ENCODE results near the gene BORA. TPM values are rescaled to one million over a fixed set of nuclear protein-coding genes. Genes with fewer than 3 reads are reported as not detected.

Gene BORA
- total and polyA plus RNA-seq, 10 of the 15 experiments (the other 5 are each of a cell fraction or from before 2014, with no cell fraction given), result 15.1 to 38.7 (median 23.2) TPM

- TF ChIP-seq POLR2A (IDR thresholded peaks at IDR 0.05; ENCODE audit: low read depth, low read length) (no peak), PKNOX1 (IDR thresholded peaks at IDR 0.05) (peak; percentile 85)
Measured at GRCh38 chr13:72728290-72728605, 525 bp downstream of the BORA start (continued).

- WGBS (ENCODE audit: insufficient coverage, insufficient replicate concordance, low lambda C conversion rate, missing lambda C conversion rate), result 100% methylated on average over 3 of the region's 3 CpGs
- H3K4me1 ChIP-seq (ENCODE audit: control insufficient read depth, insufficient read depth, low read length), result no peaks in the 10 kb centered on the region
- ATAC-seq (peak; percentile 12; the same call in 1 of the 3 replicates), FAIRE-seq (no peak), DNase-seq (ENCODE audit: low read depth, low spot score) (no peak)
- no peaks in the 10 kb centered on the region for H4K20me1 ChIP-seq (ENCODE audit: control insufficient read depth, insufficient read depth)
- no peak overlapping the region for H3K4me3 ChIP-seq
- in situ Hi-C loops (cut with MboI), result no loop called here
- H2AFZ ChIP-seq (ENCODE audit: control insufficient read depth, low read depth, low read length), result no peak overlapping the region
- CTCF ChIA-PET, result no interaction called here
- H3K4me2 ChIP-seq (ENCODE audit: control insufficient read depth, insufficient read depth), result no peak overlapping the region
- POLR2A ChIA-PET, result interaction anchor here (0.6 kb wide), 2 partner anchors 15 to 50 kb away, joined by 3 read pairs; no protein-coding TSS in a partner anchor
- peaks cover 0 to 10% of the 10 kb centered on the region in 2 experiments; a peak in 2 of 4 replicates for H3K36me3 ChIP-seq (ENCODE audit: control insufficient read depth in 2 of 2, insufficient read depth in 2 of 2, low read length in 1 of 2)
- no peak overlapping the region for H3K9ac ChIP-seq (ENCODE audit: control insufficient read depth, insufficient read depth, low read length)
- no peaks in the 10 kb centered on the region for H3K27me3 ChIP-seq (replicated peaks in 1 of 2; ENCODE audit: control insufficient read depth in 2 of 2, insufficient read depth in 2 of 2, low read length in 1 of 2)
- H3K27ac ChIP-seq (ENCODE audit: control insufficient read depth, insufficient read depth), result no peak overlapping the region
- RAD21 ChIA-PET (ENCODE audit: unreplicated experiment), result interaction anchor here (0.8 kb wide), 1 partner anchor 8 kb away, joined by 3 read pairs; no protein-coding TSS in a partner anchor
- TF ChIP-seq IKZF2 (IDR thresholded peaks at IDR 0.05) (no peak), RCOR1 (conservative IDR thresholded peaks at IDR 0.05; ENCODE audit: low read depth, low read length) (no peak), SIX5 (IDR thresholded peaks at IDR 0.05; ENCODE audit: low read depth, low read length, severe bottlenecking) (no peak), YY1 (IDR thresholded peaks at IDR 0.05; ENCODE audit: low read depth, low read length) (no peak), CBX3 (IDR thresholded peaks at IDR 0.05; ENCODE audit: borderline replicate concordance, low read depth) (no peak), MLLT1 (IDR thresholded peaks at IDR 0.05) (peak; percentile 55; the same call in 1 of the 2 replicates), SREBF1 (IDR thresholded peaks at IDR 0.05; ENCODE audit: low read length) (no peak)
- SMC1A ChIA-PET (ENCODE audit: uncharacterized antibody, unreplicated experiment), result interaction anchor here (1.3 kb wide), 1 partner anchor 29 kb away, joined by 4 read pairs; no protein-coding TSS in a partner anchor
- intact Hi-C loops (cut with micrococcal nuclease; ENCODE audit: unreplicated experiment), result no loop called here
- H3K79me2 ChIP-seq (ENCODE audit: control insufficient read depth, insufficient read depth, low read length), result peaks cover 14% of the 10 kb centered on the region
- BruUV-seq (replicated peaks), result no TSS peak
- no peaks in the 10 kb centered on the region; the same call in 2 of the 3 replicates for H3K9me3 ChIP-seq (replicated peaks; ENCODE audit: control insufficient read depth, insufficient read depth, low read length)
Measured at GRCh38 chr13:72737033-72737432, 9.3 kb downstream of the BORA start.
